Measurements from ENCODE around the gene SCARB1.

The SCARB1 gene

DNA sequence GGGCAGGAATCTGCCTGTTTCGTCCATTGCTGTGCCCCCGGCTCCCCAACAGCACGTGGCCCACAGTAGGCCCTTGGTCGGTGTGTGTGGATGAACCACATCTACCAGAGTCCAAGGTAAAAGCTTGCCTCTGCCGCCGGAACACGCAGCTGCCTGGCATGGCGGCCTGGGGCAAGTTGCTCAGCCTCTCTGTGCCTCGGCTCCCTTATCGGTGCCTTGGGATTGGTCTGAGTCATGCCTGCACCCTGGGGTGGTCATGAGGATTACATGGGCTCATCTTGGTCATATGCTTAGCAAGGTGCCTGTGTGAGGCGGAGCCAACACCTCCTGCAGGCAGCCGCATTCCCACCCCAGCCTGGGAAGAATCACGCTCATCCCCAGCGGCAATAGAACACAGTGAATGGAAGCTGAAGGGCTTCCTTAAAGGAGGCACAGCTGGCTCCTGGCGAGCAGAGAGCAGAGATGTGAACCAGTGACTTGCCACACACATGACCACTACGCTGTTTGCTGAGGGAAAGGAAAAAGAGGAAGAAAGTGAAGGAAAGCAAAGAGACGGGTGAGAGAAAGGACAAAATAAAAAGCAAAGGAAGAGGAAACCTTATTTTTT lies 5.5 kb upstream of the SCARB1 start:
- Histone ChIP-seq H3K9me2 (ENCODE audit: low read depth, low read length) (no peaks in the 10 kb centered on the region), H3K36me3 (ENCODE audit: insufficient read depth, low read length) (no peaks in the 10 kb centered on the region), H4K20me1 (ENCODE audit: insufficient read depth, low read length) (no peaks in the 10 kb centered on the region), H3K9ac (ENCODE audit: low read length) (no peak overlapping the region), H2AFZ (ENCODE audit: low read length) (no peak overlapping the region), H3F3A (ENCODE audit: insufficient read depth, low read length) (no peaks in the 10 kb centered on the region), H3K4me2 (ENCODE audit: low read length) (peak overlapping the region; percentile 23; the same call in 1 of the 2 replicates), H3K79me2 (ENCODE audit: insufficient read depth, low read length) (no peaks in the 10 kb centered on the region), H3K9me3 (ENCODE audit: low read length) (no peaks in the 10 kb centered on the region), H3K27ac (ENCODE audit: low read depth, low read length, poor library complexity, severe bottlenecking) (no peak overlapping the region), H3K4me3 (ENCODE audit: low read depth, low read length, poor library complexity, severe bottlenecking) (no peak overlapping the region), H3K4me1 (ENCODE audit: insufficient read depth, low read length, severe bottlenecking) (peaks cover 12% of the 10 kb centered on the region), H3K27me3 (ENCODE audit: insufficient read depth, low read length) (0 out of 2 replicates have a peak, but pooled peaks cover 6% of the 10 kb centered on the region)
- TF ChIP-seq, protein P1, sequence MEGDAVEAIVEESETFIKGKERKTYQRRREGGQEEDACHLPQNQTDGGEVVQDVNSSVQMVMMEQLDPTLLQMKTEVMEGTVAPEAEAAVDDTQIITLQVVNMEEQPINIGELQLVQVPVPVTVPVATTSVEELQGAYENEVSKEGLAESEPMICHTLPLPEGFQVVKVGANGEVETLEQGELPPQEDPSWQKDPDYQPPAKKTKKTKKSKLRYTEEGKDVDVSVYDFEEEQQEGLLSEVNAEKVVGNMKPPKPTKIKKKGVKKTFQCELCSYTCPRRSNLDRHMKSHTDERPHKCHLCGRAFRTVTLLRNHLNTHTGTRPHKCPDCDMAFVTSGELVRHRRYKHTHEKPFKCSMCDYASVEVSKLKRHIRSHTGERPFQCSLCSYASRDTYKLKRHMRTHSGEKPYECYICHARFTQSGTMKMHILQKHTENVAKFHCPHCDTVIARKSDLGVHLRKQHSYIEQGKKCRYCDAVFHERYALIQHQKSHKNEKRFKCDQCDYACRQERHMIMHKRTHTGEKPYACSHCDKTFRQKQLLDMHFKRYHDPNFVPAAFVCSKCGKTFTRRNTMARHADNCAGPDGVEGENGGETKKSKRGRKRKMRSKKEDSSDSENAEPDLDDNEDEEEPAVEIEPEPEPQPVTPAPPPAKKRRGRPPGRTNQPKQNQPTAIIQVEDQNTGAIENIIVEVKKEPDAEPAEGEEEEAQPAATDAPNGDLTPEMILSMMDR (IDR thresholded peaks at IDR 0.05; ENCODE audit: low read length) = no peak
- TF ChIP-seq EZH2 (IDR thresholded peaks at IDR 0.05; ENCODE audit: borderline replicate concordance, low read length) = no peak

- Histone ChIP-seq H3K4me2 (ENCODE audit: low read length) (no peak overlapping the region; the same call in 1 of the 2 replicates), H3K9me2 (ENCODE audit: low read depth, low read length) (no peaks in the 10 kb centered on the region), H3K9ac (ENCODE audit: low read length) (no peak overlapping the region)
These were observed 4.8 kb upstream of the SCARB1 start for GRCh38 chr12:124868252-124869058.

DNA sequence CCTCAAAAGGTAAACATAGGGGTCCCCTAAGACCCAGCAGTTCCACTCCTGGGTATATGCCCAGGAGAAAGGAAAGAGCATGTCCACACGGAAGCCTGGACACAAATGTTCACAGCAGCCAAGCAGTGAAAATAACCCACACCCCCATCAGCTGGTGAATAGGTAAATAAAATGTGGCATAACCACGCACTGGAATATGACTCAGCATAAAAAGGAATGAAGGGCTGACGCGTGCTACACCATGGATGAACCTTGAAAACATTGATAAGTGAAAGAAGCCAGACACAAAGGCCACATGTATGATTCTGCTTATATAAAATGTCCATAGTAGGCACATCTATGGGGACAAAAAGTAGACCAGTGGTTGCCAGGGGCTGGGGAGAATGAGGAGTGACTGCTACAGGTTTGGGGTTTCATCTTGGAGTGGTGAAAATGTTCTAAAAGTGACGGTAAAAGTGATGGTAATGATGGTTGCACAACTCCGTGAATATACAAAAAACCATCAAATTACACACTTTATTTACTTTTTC lies 3.8 kb upstream of the SCARB1 start:
- Histone ChIP-seq H3K27ac (ENCODE audit: low read depth, low read length, poor library complexity, severe bottlenecking) (no peak overlapping the region), H3K27me3 (ENCODE audit: insufficient read depth, low read length) (0 out of 2 replicates have a peak, but pooled peaks cover 11% of the 10 kb centered on the region), H2AFZ (ENCODE audit: low read length) (no peak overlapping the region), H4K20me1 (ENCODE audit: insufficient read depth, low read length) (no peaks in the 10 kb centered on the region), H3K4me2 (ENCODE audit: low read length) (no peak overlapping the region), H3K9me2 (ENCODE audit: low read depth, low read length) (no peaks in the 10 kb centered on the region), H3F3A (ENCODE audit: insufficient read depth, low read length) (no peaks in the 10 kb centered on the region), H3K4me3 (ENCODE audit: low read depth, low read length, poor library complexity, severe bottlenecking) (no peak overlapping the region), H3K9ac (ENCODE audit: low read length) (no peak overlapping the region), H3K79me2 (ENCODE audit: insufficient read depth, low read length) (no peaks in the 10 kb centered on the region), H3K36me3 (ENCODE audit: insufficient read depth, low read length) (no peaks in the 10 kb centered on the region), H3K4me1 (ENCODE audit: insufficient read depth, low read length, severe bottlenecking) (peaks cover 24% of the 10 kb centered on the region), H3K9me3 (ENCODE audit: low read length) (no peaks in the 10 kb centered on the region)
- TF ChIP-seq, protein P1 (IDR thresholded peaks at IDR 0.05; ENCODE audit: low read length) = no peak
- no peak for TF ChIP-seq EZH2 (IDR thresholded peaks at IDR 0.05; ENCODE audit: borderline replicate concordance, low read length)

More at GRCh38 chr12:124868252-124869058, 4.8 kb upstream of the SCARB1 start:
- no peak overlapping the region for H2AFZ ChIP-seq (ENCODE audit: low read length)
- no peaks in the 10 kb centered on the region for H3K36me3 ChIP-seq (ENCODE audit: insufficient read depth, low read length)
- H4K20me1 ChIP-seq (ENCODE audit: insufficient read depth, low read length) = no peaks in the 10 kb centered on the region
- no peak overlapping the region for H3K4me3 ChIP-seq (ENCODE audit: low read depth, low read length, poor library complexity, severe bottlenecking)
- H3K27ac ChIP-seq (ENCODE audit: low read depth, low read length, poor library complexity, severe bottlenecking) = no peak overlapping the region
- H3K27me3 ChIP-seq (ENCODE audit: insufficient read depth, low read length) = 0 out of 2 replicates have a peak, but pooled peaks cover 6% of the 10 kb centered on the region
- H3K9me3 ChIP-seq (ENCODE audit: low read length) = no peaks in the 10 kb centered on the region
- peaks cover 16% of the 10 kb centered on the region for H3K4me1 ChIP-seq (ENCODE audit: insufficient read depth, low read length, severe bottlenecking)
- TF ChIP-seq, protein P1 (IDR thresholded peaks at IDR 0.05; ENCODE audit: low read length) = no peak
- no peak for TF ChIP-seq EZH2 (IDR thresholded peaks at IDR 0.05; ENCODE audit: borderline replicate concordance, low read length)
- no peaks in the 10 kb centered on the region for H3K79me2 ChIP-seq (ENCODE audit: insufficient read depth, low read length)
- H3F3A ChIP-seq (ENCODE audit: insufficient read depth, low read length) = no peaks in the 10 kb centered on the region
